Transverse colon (tissue), 3 donors: ENCODE results near the gene RHOT2.

Experiments
- CTCF ChIP-seq, 5 experiments: fragments of 200-600 bp in 3 of 5; fragments of 450-650 bp in 2 of 5; sonication (generic) in 3 of 5; IDR thresholded peaks; 1 replicate in 2 of 5; 2 replicates in 3 of 5; pipeline ENCODE4 v1.5.1; 2016 to 2017; ENCODE audit warnings: antibody characterized with exemption in 5 of 5, inconsistent platforms in 3 of 5, mild to moderate bottlenecking in 2 of 5, moderate library complexity in 1 of 5
- EP300 ChIP-seq: sonication (generic); formaldehyde crosslinking; IDR thresholded peaks from one replicate; pipeline ENCODE4 v1.6.1; 2017; ENCODE audit warnings: antibody characterized with exemption, low read depth

DNA sequence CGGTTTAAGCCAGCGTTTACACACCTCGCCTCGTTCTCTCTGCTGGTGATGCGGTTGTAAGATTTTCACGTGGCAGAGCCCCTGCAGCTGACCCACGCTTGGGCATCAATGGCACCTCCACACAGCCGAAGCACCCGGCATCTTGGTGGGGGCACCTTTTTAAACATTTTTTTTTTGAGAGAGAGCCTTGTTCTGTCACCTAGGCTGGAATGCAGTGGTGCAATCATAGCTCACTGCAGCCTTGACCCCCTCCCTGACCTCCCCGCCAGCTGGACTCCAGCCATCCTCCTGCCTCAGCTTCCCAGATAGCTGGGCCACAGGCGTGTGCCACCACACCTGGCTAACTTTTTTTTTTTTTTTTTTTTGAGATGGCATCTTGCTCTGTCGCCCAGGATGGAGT, 13.9 kb upstream of the RHOT2 start:
- no peak for TF ChIP-seq CTCF (IDR thresholded peaks at IDR 0.05)
- TF ChIP-seq EP300, result no peak
